PC-9 (cell line): ENCODE results near the gene TLCD3B. TPM values are rescaled to one million over a fixed set of nuclear protein-coding genes. Genes with fewer than 3 reads are reported as not detected.

ENCODE experiments used
- BruUV-seq: library from RNA; stranded (reverse); fragments of 400-500 nt; replicated peaks from 2 replicates; lab custom pipeline; 2021; lab: Mats Ljungman, UMichigan
- CTCF ChIA-PET: fragments of 300-600 bp; sonication (Branson Sonifier 250); formaldehyde crosslinking; loops from one replicate; lab custom pipeline; 2022; ENCODE audit warnings: antibody characterized with exemption; lab: Charles Lee
- POLR2A ChIA-PET: fragments of 300-600 bp; sonication (Branson Sonifier 250); formaldehyde crosslinking; loops from one replicate; lab custom pipeline; 2022; ENCODE audit warnings: antibody characterized with exemption; ENCODE audit not compliant: unreplicated experiment; lab: Charles Lee
- DNase-seq, 2 experiments: peaks; one replicate each; pipeline versions ENCODE4 v3.0.0 to v3.0.0-alpha.2; 2015 to 2022; ENCODE audit warnings: mixed read lengths in 1 of 2
- H2AFZ ChIP-seq: fragments of 200-600 bp; sonication (generic); 2 replicates; pipeline ENCODE4 v1.8.1; 2017; ENCODE audit warnings: antibody characterized with exemption
- H3F3A ChIP-seq: fragments of 200-600 bp; sonication (generic); 2 replicates; pipeline ENCODE4 v1.8.1; 2017; ENCODE audit warnings: antibody characterized with exemption, mild to moderate bottlenecking, low read depth; ENCODE audit not compliant: insufficient read depth
- H3K27ac ChIP-seq: fragments of 200-600 bp; sonication (generic); 2 replicates; pipeline ENCODE4 v1.6.1; 2016; ENCODE audit warnings: mixed run types
- H3K27me3 ChIP-seq: fragments of 200-600 bp; sonication (generic); 2 replicates; pipeline ENCODE4 v1.6.1; 2016; ENCODE audit warnings: low read depth, mixed run types; ENCODE audit not compliant: insufficient read depth
- H3K36me3 ChIP-seq: fragments of 200-600 bp; sonication (generic); 2 replicates; pipeline ENCODE4 v1.6.1; 2016; ENCODE audit warnings: low read depth, mixed run types
- H3K4me1 ChIP-seq: fragments of 200-600 bp; sonication (generic); replicated peaks from 2 replicates; pipeline ENCODE4 v1.6.1; 2016; ENCODE audit warnings: mixed run types; ENCODE audit not compliant: insufficient read depth
- H3K4me2 ChIP-seq: fragments of 200-600 bp; sonication (generic); 2 replicates; pipeline ENCODE4 v1.6.1; 2017; ENCODE audit warnings: mixed run types
- H3K4me3 ChIP-seq: fragments of 200-600 bp; sonication (generic); 2 replicates; pipeline ENCODE4 v1.6.1; 2016; ENCODE audit warnings: mixed run types
- H3K79me2 ChIP-seq: fragments of 200-600 bp; sonication (generic); 2 replicates; pipeline ENCODE4 v1.6.1; 2017; ENCODE audit warnings: low read depth, mixed run types
- H3K9me2 ChIP-seq: fragments of 200-600 bp; sonication (generic); 2 replicates; pipeline ENCODE4 v1.8.1; 2017; ENCODE audit warnings: mild to moderate bottlenecking; ENCODE audit not compliant: insufficient read depth
- H3K9me3 ChIP-seq: fragments of 200-600 bp; sonication (generic); 2 replicates; pipeline ENCODE4 v1.8.1; 2016; ENCODE audit warnings: low read depth; ENCODE audit not compliant: insufficient read depth
- H4K20me1 ChIP-seq: fragments of 200-600 bp; sonication (generic); 2 replicates; pipeline ENCODE4 v1.8.1; 2017; ENCODE audit not compliant: insufficient read depth
- EZH2 ChIP-seq: fragments of 200-600 bp; sonication (generic); IDR thresholded peaks from 2 replicates; pipeline ENCODE4 v1.8.0; 2017; ENCODE audit warnings: antibody characterized with exemption, low read depth
- intact Hi-C: fragments of 100-400 bp; cut with micrococcal nuclease; formaldehyde crosslinking; loops from one replicate; pipeline ENCODE4 v1.10.0; 2022; ENCODE audit not compliant: unreplicated experiment
- total RNA-seq: library from RNA; stranded (reverse); gene quantifications from 2 replicates; pipeline ENCODE4 v1.2.3, GENCODE V29; 2021
- TF ChIP-seq, protein P1 (sequence below): fragments of 200-600 bp; sonication (generic); conservative IDR thresholded peaks from 2 replicates; pipeline ENCODE4 v1.6.1; 2017; ENCODE audit warnings: mixed run types, antibody characterized with exemption, mild to moderate bottlenecking, moderate library complexity

The TLCD3B gene
- total RNA-seq, 1 experiment from 2014 or later, result 5.8 TPM

DNA sequence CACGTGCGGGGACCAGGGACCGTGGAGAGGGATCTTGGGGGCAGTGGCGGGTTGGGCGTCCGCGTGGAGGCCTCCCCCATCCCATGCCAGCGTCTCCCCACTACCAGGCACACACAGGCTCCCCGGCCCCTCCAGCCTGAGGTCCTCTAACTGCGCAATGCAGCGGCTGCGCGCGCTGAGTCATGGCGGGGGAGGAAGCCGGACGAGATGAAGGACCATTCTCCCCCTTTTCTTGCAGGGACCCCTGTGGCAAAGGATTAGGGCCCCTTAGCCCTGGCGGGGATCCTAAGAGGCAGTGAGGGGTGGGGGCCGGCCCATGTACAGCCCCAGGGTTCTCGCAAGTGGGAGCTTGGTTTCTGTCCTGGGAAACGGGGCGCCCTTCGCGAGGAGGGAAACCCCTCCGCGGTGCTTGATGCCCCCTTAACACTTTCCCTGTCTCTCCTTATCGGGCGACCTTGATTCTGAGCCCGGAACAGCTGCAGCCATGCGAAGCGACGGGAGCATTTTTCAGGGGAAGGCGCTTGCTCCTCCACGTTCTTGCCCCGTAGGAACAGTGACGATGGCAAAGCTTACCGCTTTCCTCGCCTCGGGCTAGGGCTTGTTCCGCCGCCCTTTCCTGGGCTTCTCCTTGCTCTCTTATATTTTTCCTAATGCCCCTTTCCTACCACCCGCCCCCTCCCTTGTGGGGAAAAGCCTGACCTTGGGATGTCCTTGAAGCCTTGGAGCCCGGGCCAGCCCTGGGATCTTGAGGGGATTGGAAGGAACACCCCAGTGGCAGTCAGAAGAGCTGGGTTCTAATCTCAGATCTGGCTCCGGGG is 35.1 kb upstream of the TLCD3B start:
- H3K4me2 ChIP-seq, result peak overlapping the region; percentile 97
- peak overlapping the region; percentile 94 for H3K4me3 ChIP-seq
- no peak overlapping the region for H2AFZ ChIP-seq
- no peak for DNase-seq
- peaks cover 84% of the 10 kb centered on the region for H3K79me2 ChIP-seq
- no peaks in the 10 kb centered on the region for H3K9me2 ChIP-seq
- H4K20me1 ChIP-seq, result peaks cover 52% of the 10 kb centered on the region
- peak overlapping the region; percentile 92 for H3K27ac ChIP-seq
- H3F3A ChIP-seq, result peaks cover 83% of the 10 kb centered on the region
- ChIA-PET CTCF (interaction anchor here (0.6 to 1.5 kb wide), 2 partner anchors 11 to 1115 kb away, joined by 3 to 4 read pairs; partner anchors contain the start of gene NFATC2IP), POLR2A (interaction anchor here (0.5 to 1.8 kb wide), 16 partner anchors 13 to 1203 kb away, joined by 3 to 7 read pairs (median 4); partner anchors contain the start of genes NFATC2IP and SH2B1)
- peaks cover 42% of the 10 kb centered on the region for H3K4me1 ChIP-seq
- TF ChIP-seq, protein P1, sequence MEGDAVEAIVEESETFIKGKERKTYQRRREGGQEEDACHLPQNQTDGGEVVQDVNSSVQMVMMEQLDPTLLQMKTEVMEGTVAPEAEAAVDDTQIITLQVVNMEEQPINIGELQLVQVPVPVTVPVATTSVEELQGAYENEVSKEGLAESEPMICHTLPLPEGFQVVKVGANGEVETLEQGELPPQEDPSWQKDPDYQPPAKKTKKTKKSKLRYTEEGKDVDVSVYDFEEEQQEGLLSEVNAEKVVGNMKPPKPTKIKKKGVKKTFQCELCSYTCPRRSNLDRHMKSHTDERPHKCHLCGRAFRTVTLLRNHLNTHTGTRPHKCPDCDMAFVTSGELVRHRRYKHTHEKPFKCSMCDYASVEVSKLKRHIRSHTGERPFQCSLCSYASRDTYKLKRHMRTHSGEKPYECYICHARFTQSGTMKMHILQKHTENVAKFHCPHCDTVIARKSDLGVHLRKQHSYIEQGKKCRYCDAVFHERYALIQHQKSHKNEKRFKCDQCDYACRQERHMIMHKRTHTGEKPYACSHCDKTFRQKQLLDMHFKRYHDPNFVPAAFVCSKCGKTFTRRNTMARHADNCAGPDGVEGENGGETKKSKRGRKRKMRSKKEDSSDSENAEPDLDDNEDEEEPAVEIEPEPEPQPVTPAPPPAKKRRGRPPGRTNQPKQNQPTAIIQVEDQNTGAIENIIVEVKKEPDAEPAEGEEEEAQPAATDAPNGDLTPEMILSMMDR, result no peak
- no peak for TF ChIP-seq EZH2
- TSS peak; percentile 56 for BruUV-seq
- H3K36me3 ChIP-seq, result peaks cover 38% of the 10 kb centered on the region
- no peaks in the 10 kb centered on the region for H3K9me3 ChIP-seq
- H3K27me3 ChIP-seq, result no peaks in the 10 kb centered on the region
- intact Hi-C loops, result loop anchor here (2.0 to 5.0 kb wide), 3 partner anchors 25 to 591 kb away; partner anchors contain the start of genes CD2BP2, FBRS and TBX6

DNA sequence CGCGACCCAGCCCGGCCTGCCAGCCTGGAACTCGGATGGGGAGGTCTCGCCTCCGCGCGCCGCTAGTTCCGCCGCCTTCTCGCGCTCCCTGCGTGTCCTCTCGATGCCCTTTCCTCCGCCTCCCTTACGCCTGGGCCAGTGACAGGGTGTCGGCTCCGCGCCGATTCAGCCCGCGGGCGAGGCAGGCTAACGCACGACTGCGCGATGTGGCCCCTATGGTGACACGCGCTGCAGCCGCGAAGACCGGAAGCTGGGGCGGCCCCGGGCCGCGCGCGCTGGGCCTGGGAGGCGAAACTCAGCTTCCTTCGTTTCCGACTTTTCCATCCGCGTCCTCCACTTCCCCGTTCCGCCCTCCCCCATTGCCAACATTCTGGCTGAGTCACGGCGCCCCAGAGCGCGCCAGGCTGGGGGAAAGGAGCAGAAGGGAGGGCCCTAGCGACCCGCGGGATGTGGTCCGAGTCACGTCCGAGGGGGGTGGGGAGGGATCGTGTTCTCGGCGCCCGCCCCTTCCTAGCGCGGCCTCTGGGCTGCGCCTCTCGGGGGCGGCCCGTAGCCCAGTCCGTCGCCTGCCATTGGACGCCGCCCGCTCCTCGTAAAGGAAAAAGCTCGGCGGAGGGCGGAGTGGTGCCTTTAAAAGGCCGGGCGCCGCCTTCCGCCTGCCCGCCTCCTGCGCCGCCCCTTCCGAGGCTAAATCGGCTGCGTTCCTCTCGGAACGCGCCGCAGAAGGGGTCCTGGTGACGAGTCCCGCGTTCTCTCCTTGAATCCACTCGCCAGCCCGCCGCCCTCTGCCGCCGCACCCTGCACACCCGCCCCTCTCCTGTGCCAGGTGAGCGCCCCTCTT is 34.3 kb upstream of the TLCD3B start, which contains the start of gene ALDOA:
ALDOA (plus strand) TSS at position 659 of the 841 bp plus-strand sequence. CDS start 1,138 bp downstream, outside the sequence.
- Histone ChIP-seq H3F3A (peaks cover 83% of the 10 kb centered on the region), H2AFZ (peak within 1 kb of the TSS; percentile 71), H3K36me3 (peaks cover 30% of the 10 kb centered on the region), H3K4me3 (peak within 1 kb of the TSS; percentile 94), H3K9me3 (no peaks in the 10 kb centered on the region), H3K79me2 (peaks cover 76% of the 10 kb centered on the region), H3K4me2 (peak within 1 kb of the TSS; percentile 97), H3K27me3 (no peaks in the 10 kb centered on the region), H4K20me1 (peaks cover 43% of the 10 kb centered on the region), H3K4me1 (peaks cover 50% of the 10 kb centered on the region), H3K9me2 (no peaks in the 10 kb centered on the region), H3K27ac (peak within 1 kb of the TSS; percentile 92)
- intact Hi-C loops, result loop anchor here (2.0 to 5.0 kb wide), 2 partner anchors 289 to 592 kb away; partner anchors contain the start of genes CD2BP2 and FBRS
- ChIA-PET CTCF (interaction anchor here (0.6 to 1.5 kb wide), 2 partner anchors 10 to 1115 kb away, joined by 3 to 4 read pairs; partner anchors contain the start of gene NFATC2IP), POLR2A (interaction anchor here (0.5 to 1.8 kb wide), 16 partner anchors 22 to 1202 kb away, joined by 3 to 7 read pairs (median 4); partner anchors contain the start of genes NFATC2IP and SH2B1)
- BruUV-seq, result no TSS peak
- TF ChIP-seq, protein P1, result no peak
- TF ChIP-seq EZH2, result no peak
- peak; percentile 95 to 100 for DNase-seq
